ENCODE measurements around the gene VAV2.

VAV2 gene

DNA sequence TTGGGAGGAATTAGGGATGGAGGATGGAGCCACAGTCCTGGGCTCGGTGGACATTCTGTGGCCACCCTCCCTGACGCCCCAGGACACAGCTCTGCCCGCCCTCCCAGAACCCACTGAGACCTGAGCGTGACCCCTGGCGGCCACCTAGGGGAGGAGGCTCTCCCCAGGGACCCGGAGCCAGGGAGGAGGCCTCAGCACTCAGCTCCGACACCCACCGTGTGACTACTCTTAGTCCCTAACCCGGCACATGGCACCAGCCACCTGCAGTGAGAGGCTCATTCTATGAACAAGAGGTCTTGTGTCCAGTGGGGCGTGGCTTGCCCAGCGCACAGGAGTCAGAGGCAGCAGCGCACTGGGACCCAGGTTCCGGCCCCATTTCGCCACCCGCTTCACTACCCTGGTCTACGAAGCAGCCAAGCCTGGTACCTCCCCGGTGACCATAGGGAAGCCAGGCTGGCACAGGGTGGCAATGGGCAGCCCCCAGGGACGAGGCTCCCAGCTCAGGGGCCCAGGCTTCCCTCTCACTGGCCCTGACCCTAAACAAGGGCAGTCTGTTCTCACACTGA lies 264.2 kb downstream of the VAV2 start:
- TF ChIP-seq ZFX (IDR thresholded peaks at IDR 0.05): no peak
- TF ChIP-seq, protein P1, sequence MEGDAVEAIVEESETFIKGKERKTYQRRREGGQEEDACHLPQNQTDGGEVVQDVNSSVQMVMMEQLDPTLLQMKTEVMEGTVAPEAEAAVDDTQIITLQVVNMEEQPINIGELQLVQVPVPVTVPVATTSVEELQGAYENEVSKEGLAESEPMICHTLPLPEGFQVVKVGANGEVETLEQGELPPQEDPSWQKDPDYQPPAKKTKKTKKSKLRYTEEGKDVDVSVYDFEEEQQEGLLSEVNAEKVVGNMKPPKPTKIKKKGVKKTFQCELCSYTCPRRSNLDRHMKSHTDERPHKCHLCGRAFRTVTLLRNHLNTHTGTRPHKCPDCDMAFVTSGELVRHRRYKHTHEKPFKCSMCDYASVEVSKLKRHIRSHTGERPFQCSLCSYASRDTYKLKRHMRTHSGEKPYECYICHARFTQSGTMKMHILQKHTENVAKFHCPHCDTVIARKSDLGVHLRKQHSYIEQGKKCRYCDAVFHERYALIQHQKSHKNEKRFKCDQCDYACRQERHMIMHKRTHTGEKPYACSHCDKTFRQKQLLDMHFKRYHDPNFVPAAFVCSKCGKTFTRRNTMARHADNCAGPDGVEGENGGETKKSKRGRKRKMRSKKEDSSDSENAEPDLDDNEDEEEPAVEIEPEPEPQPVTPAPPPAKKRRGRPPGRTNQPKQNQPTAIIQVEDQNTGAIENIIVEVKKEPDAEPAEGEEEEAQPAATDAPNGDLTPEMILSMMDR (conservative IDR thresholded peaks at IDR 0.05): no peak
- H3K27ac ChIP-seq: no peak overlapping the region

DNA sequence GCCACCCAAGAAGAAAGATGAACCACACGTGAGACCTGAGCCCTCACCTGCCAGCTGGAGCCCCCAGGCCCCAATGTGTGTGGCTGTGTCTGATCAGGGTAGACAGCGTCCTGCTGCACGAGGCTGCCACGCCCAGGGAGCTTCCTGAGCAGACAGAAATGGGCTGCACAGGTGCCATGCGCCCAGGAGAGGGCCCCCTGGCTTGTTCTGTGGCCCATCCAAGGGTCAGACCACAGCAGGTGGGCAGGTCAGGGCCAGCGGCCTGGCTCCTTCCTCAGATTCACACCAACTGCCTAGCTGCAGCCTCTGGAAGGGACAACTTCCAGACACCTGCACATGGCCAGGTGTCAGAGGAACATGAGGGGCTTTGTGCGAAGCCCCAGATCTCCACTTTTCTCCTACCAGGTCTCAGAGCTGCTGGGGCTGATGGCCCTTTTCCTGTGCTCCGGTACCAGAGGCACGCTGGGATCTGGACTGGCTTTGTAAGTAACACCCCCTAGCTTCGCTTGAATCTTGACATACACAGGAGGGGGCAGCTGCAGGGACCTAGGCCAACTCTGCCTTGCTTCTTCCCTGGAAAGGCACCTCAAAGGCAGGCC lies 264.7 kb downstream of the VAV2 start:
- H3K27ac ChIP-seq: no peak overlapping the region
- TF ChIP-seq, protein P1 (conservative IDR thresholded peaks at IDR 0.05): no peak; the same call in 1 of the 2 replicates
- no peak for TF ChIP-seq ZFX (IDR thresholded peaks at IDR 0.05)

DNA sequence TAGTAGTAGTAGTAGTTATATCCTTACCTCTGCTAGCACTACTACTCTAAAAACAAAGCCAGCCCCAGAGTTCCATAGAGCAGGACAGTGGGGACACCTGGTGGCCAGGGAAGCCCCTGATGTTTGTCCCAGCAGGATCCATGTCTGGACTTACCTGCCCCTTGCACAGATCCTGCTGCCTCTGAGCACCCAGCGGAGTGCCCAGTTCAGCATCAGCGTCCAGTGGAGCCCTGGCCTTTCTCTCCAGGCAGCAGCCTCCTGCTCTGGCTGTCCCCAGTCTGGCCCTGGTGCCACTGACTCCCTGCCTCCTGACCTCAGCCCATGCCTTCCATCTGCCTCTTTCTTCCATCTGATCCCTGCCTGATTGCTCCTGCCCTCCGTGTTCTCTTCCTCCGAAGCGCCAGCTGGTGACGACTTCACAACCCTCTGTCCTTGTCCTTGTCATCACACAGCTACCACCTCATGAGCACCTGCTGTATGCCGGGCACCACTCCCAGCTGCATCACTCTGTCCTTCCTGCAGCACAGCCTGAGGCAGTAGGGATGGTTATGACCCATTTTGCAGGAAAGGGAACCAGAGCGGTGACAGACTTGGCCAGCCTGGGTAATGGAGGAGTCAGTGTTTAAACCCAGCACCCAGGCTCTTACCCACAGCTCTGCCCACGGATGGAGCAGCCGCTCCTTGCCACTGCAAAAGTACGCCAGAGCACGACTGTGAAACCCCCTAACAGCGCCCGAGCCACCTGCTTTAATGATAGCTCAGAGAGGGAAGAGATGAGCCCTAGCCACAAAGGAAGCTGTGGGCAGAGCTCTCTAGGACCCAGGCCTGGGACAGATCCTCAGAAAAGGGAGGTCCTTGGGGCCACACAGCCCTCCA lies 265.5 kb downstream of the VAV2 start:
- TF ChIP-seq, protein P1 (conservative IDR thresholded peaks at IDR 0.05): peak; percentile 56
- no peak for TF ChIP-seq ZFX (IDR thresholded peaks at IDR 0.05)

DNA sequence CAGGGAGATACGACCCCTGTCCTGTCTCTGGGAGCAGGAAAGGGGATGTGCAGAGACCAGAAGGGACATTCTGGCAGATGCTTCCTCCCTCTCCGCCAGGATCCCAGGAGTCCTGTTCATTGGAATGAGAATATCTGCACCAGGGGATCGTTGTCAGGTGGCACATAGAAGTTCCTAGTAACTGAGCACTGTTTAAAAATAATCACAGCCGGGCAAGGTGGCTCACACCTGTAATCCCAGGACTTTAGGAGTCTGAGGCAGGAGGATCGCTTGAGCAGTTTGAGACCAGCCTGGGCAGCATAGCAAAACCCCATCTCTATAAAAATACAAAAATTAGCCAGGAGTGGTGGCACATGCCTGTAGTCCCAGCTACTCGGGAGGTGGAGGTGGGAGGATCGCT lies 266.2 kb downstream of the VAV2 start:
- TF ChIP-seq, protein P1 (conservative IDR thresholded peaks at IDR 0.05): no peak
- no peak for TF ChIP-seq ZFX (IDR thresholded peaks at IDR 0.05)
- no peak overlapping the region for H3K27ac ChIP-seq

More for the DNA sequence above, 265.5 kb downstream of the VAV2 start:
- H3K27ac ChIP-seq: no peak overlapping the region

DNA sequence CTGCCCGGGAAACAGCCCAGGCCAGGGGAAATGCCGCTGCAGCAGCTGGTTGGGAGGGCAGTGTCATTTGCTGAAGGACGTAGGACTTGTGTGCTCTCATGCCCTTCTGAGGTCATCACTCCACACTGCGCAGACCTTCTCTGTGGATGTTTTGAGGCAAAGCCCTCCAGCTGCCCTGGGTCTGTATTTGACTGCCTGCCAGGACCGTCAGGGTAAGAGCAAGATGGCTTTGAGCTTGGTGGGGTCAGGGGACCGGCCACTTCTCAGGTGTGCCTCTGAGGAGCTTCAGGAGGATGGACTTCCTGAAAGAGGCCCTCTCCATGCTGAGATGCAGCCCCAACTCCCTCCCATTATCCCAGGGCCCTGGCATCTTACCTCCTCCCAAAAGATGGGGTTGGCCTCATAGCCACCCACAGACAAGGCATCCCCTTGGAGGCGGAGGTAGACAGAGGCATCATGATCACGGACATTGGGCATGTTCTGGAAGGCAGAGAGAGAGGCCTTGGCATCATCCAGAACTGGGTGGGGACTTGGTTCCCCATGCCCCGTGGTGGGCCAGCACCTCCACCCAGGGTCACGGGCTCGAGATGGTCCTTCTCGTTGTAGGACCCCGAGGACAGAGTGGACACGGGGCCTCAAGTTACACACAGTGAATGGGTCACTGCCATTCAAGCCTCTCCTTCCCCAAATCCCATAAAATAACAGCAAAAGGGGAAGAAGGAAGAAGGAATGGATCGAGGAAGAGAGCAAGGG lies 273.4 kb downstream of the VAV2 start:
- TF ChIP-seq, protein P1 (conservative IDR thresholded peaks at IDR 0.05): no peak
- no peak for TF ChIP-seq ZFX (IDR thresholded peaks at IDR 0.05)
- H3K27ac ChIP-seq: no peak overlapping the region

DNA sequence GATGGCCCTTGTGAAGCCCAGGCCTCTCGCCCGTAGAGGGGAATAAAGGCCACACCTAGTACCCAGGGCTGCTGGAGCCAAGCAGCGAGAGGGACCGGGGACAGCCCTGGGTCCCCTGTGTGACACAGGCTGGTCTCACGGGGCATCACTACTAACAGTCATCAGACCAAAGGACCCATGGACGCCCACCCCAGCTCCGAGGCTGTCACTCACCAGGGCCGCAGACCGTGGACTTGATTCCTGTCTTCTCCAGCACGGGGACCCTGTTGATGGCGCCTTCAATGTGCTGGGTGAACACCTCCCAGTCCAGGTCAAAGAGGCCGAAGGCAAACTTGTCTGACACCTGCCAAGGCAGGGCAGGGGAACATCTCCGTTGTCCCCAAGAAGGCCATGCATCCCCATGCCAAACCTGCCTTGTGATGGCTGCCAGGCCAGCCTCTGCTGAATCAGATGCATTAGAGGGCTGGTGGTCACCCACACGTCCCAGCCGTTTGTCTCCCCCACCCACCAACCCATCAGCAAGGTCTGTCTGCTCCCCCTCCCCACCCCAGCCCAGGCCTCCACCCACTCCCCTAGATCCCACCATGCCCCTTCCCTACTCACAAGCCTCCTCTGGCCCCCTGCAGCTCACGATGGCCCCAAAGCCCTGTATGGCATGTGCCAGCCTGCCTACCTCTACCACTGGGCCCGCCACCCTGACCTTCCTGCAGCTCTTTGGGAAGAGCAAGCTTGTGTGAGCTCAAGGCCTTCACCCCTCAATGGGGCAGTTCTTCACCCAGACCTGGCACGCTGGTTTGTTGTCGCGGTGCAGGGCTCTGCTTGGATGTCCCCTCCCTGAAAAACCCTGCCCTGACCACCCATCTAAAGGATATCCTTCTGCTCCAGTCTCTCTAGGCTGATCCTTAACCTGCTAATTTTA lies 274.8 kb downstream of the VAV2 start:
- TF ChIP-seq ZFX (IDR thresholded peaks at IDR 0.05): no peak
- TF ChIP-seq, protein P1 (conservative IDR thresholded peaks at IDR 0.05): no peak

More for the DNA sequence above, 274.8 kb downstream of the VAV2 start:
- H3K27ac ChIP-seq: no peak overlapping the region

Measured in C4-2B (cell line).